Testis (tissue), 3 donors: ENCODE measurements around the gene TGFBR2. TPM values are rescaled to one million over a fixed set of nuclear protein-coding genes. Genes with fewer than 3 reads are reported as not detected.

Experiments used
- DNase-seq: peaks from one replicate; pipeline ENCODE4 v3.0.0-alpha.2; 2019
- H3K27ac ChIP-seq, 2 donors: fragments of 200-600 bp; sonication (generic); one replicate each; pipeline ENCODE4 v1.5.1; 2019
- H3K27me3 ChIP-seq: fragments of 200-600 bp; sonication (generic); one replicate; pipeline ENCODE4 v1.5.1; 2019
- H3K36me3 ChIP-seq: fragments of 200-600 bp; sonication (generic); one replicate; pipeline ENCODE4 v1.5.1; 2017; ENCODE audit warnings: low read depth; ENCODE audit errors: missing control alignments
- H3K4me1 ChIP-seq: fragments of 200-600 bp; sonication (generic); one replicate; pipeline ENCODE4 v1.5.1; 2019
- H3K4me3 ChIP-seq, 2 donors: fragments of 200-600 bp; sonication (generic); one replicate each; pipeline ENCODE4 v1.5.1; 2017 to 2019
- H3K9me3 ChIP-seq: fragments of 200-600 bp; sonication (generic); one replicate; pipeline ENCODE4 v1.5.1; 2017
- CTCF ChIP-seq, 3 experiments: fragments of 450-650 bp in 2 of 3; fragments of 200-600 bp in 1 of 3; sonication (generic) in 1 of 3; IDR thresholded peaks; one replicate each; pipeline ENCODE4 v1.5.1; 2016 to 2019; ENCODE audit warnings: antibody characterized with exemption in 3 of 3, mild to moderate bottlenecking in 2 of 3, moderate library complexity in 1 of 3
- POLR2A ChIP-seq: fragments of 450-650 bp; IDR thresholded peaks from one replicate; pipeline ENCODE4 v1.6.1; 2017; ENCODE audit warnings: antibody characterized with exemption, mild to moderate bottlenecking, moderate library complexity
- WGBS, 2 donors: methylation state at CpG; one replicate each; pipeline ENCODE4 v1.1.5; 2018; 5-methylcytosine and 5-hydroxymethylcytosine counted together
- intact Hi-C: fragments of 100-400 bp; cut with DNase I; formaldehyde crosslinking; loops from one replicate; pipeline ENCODE4 v1.15.1; 2023; ENCODE audit warnings: low total_unique reads
- polyA plus RNA-seq: library from polyadenylated mRNA; stranded (reverse); fragments of 350-450 nt; fragmentation: Illumina TruSeq; extraction: RNeasy Lipid Tissue Mini Kit (QIAGEN cat#74804); gene quantifications from one replicate; pipeline ENCODE4 v1.2.3, GENCODE V29; 2014; ENCODE audit warnings: low read depth, low replicate concordance; ENCODE audit not compliant: insufficient read depth
- total RNA-seq, 2 donors: library from RNA; depleted of rRNA; stranded (reverse); fragments of >200 nt; gene quantifications; one replicate each; pipeline ENCODE4 v1.2.3, GENCODE V29; 2016

The TGFBR2 gene
- total and polyA plus RNA-seq, 3 donors from 2014 or later, result 18.7 to 35.3 (median 26.1) TPM

- DNase-seq, result no peak
- intact Hi-C loops, result no loop called here
- Histone ChIP-seq H3K27ac (no peak overlapping the region), H3K27me3 (no peaks in the 10 kb centered on the region), H3K9me3 (no peaks in the 10 kb centered on the region), H3K36me3 (no peaks in the 10 kb centered on the region), H3K4me1 (no peaks in the 10 kb centered on the region), H3K4me3 (no peak overlapping the region)
- WGBS, 2 donors, result 90 to 92% methylated on average over 6 of the region's 6 CpGs
- no peak for TF ChIP-seq CTCF (IDR thresholded peaks at IDR 0.05)
- TF ChIP-seq POLR2A, result no peak
These were observed 89.1 kb downstream of the TGFBR2 start for GRCh38 chr3:30695302-30696061.

- DNase-seq, result no peak
- TF ChIP-seq CTCF (IDR thresholded peaks at IDR 0.05), result no peak
- TF ChIP-seq POLR2A, result no peak
- H3K9me3 ChIP-seq, result no peaks in the 10 kb centered on the region
- 29 to 42% methylated on average over 3 of the region's 3 CpGs for WGBS, 2 donors
- no peaks in the 10 kb centered on the region for H3K27me3 ChIP-seq
- no peaks in the 10 kb centered on the region for H3K36me3 ChIP-seq
- no peak overlapping the region for H3K4me3 ChIP-seq
- H3K4me1 ChIP-seq, result no peaks in the 10 kb centered on the region
- intact Hi-C loops, result no loop called here
- no peak overlapping the region for H3K27ac ChIP-seq
These were observed 90.0 kb downstream of the TGFBR2 start for GRCh38 chr3:30696403-30696819.

GRCh38 chr3:30696896-30697295, 90.5 kb downstream of the TGFBR2 start:
- Histone ChIP-seq H3K4me1 (no peaks in the 10 kb centered on the region), H3K36me3 (no peaks in the 10 kb centered on the region), H3K27ac (no peak overlapping the region), H3K9me3 (no peaks in the 10 kb centered on the region), H3K4me3 (no peak overlapping the region), H3K27me3 (no peaks in the 10 kb centered on the region)
- WGBS, 2 donors, result 63 to 71% methylated on average over 2 of the region's 2 CpGs
- no peak for DNase-seq
- intact Hi-C loops, result no loop called here
- TF ChIP-seq CTCF (IDR thresholded peaks at IDR 0.05) (no peak), POLR2A (no peak)

- H3K27ac ChIP-seq, result no peak overlapping the region
- intact Hi-C loops, result no loop called here
- H3K9me3 ChIP-seq, result no peaks in the 10 kb centered on the region
- 72 to 78% methylated on average over 2 of the region's 2 CpGs for WGBS, 2 donors
- H3K4me3 ChIP-seq, result no peak overlapping the region
- no peaks in the 10 kb centered on the region for H3K27me3 ChIP-seq
- no peak for DNase-seq
- H3K4me1 ChIP-seq, result no peaks in the 10 kb centered on the region
- TF ChIP-seq POLR2A, result no peak
- no peak for TF ChIP-seq CTCF (IDR thresholded peaks at IDR 0.05)
- no peaks in the 10 kb centered on the region for H3K36me3 ChIP-seq
These were observed 92.1 kb downstream of the TGFBR2 start for GRCh38 chr3:30698549-30698948.

- no peaks in the 10 kb centered on the region for H3K4me1 ChIP-seq
- no peak overlapping the region for H3K4me3 ChIP-seq
- intact Hi-C loops, result no loop called here
- 91 to 96% methylated on average over 4 of the region's 4 CpGs for WGBS, 2 donors
- H3K36me3 ChIP-seq, result no peaks in the 10 kb centered on the region
- no peaks in the 10 kb centered on the region for H3K9me3 ChIP-seq
- no peak for DNase-seq
- H3K27ac ChIP-seq, result no peak overlapping the region
- TF ChIP-seq POLR2A (no peak), CTCF (IDR thresholded peaks at IDR 0.05) (no peak)
- H3K27me3 ChIP-seq, result no peaks in the 10 kb centered on the region
These were observed 93.5 kb downstream of the TGFBR2 start for GRCh38 chr3:30699927-30700326.
